Gastroesophageal sphincter (tissue), 4 donors: ENCODE data around the gene JUN. TPM values are rescaled to one million over a fixed set of nuclear protein-coding genes. Genes with fewer than 3 reads are reported as not detected.

Experiments used
- ATAC-seq: fragments of 150-250 bp; one replicate; pipeline ENCODE4 v1.9.1; 2016; ENCODE audit warnings: mild to moderate bottlenecking, moderate library complexity
- H3K27ac ChIP-seq, 4 donors: fragments of 200-600 bp; sonication (generic) in 3 of 4; 1 replicate in 3 of 4; 2 replicates in 1 of 4; pipeline ENCODE4 v1.5.1; 2016 to 2019
- H3K27me3 ChIP-seq: fragments of 200-600 bp; sonication (generic); one replicate; pipeline ENCODE4 v1.5.1; 2019
- H3K36me3 ChIP-seq, 2 donors: fragments of 200-600 bp; sonication (generic); one replicate each; pipeline ENCODE4 v1.5.1; 2019; ENCODE audit warnings: control low read depth in 1 of 2
- H3K4me1 ChIP-seq, 3 donors: fragments of 200-600 bp; sonication (generic); 1 replicate in 2 of 3; 2 replicates in 1 of 3; pipeline ENCODE4 v1.5.1; 2016 to 2019; ENCODE audit warnings: control low read depth in 2 of 3
- H3K4me3 ChIP-seq, 2 donors: fragments of 200-600 bp; sonication (generic); one replicate each; pipeline ENCODE4 v1.5.1; 2019; ENCODE audit warnings: mild to moderate bottlenecking in 1 of 2, moderate library complexity in 1 of 2
- H3K9me3 ChIP-seq, 3 donors: fragments of 200-600 bp; sonication (generic); one replicate each; pipeline ENCODE4 v1.5.1; 2017 to 2019; ENCODE audit warnings: control low read depth in 2 of 3
- CTCF ChIP-seq, 4 experiments: fragments of 200-600 bp in 2 of 4; fragments of 450-650 bp in 2 of 4; sonication (generic) in 1 of 4; IDR thresholded peaks; one replicate each; pipeline ENCODE4 v1.5.1; 2017 to 2019; ENCODE audit warnings: antibody characterized with exemption in 4 of 4, mild to moderate bottlenecking in 2 of 4, moderate library complexity in 2 of 4
- EP300 ChIP-seq: sonication (generic); formaldehyde crosslinking; IDR thresholded peaks from one replicate; pipeline ENCODE4 v1.6.1; 2017; ENCODE audit warnings: antibody characterized with exemption, mild to moderate bottlenecking
- POLR2A ChIP-seq, 2 donors: fragments of 450-650 bp; IDR thresholded peaks; one replicate each; pipeline ENCODE4 v1.6.1; 2017; ENCODE audit warnings: antibody characterized with exemption in 2 of 2, mild to moderate bottlenecking in 2 of 2, moderate library complexity in 1 of 2
- POLR2AphosphoS5 ChIP-seq: sonication (generic); formaldehyde crosslinking; IDR thresholded peaks from one replicate; pipeline ENCODE4 v1.6.1; 2017; ENCODE audit warnings: antibody characterized with exemption
- WGBS, 2 donors: methylation state at CpG; one replicate each; pipeline ENCODE4 v1.1.5; 2018; ENCODE audit warnings: low coverage in 1 of 2; 5-methylcytosine and 5-hydroxymethylcytosine counted together
- total RNA-seq, 4 donors: library from RNA; depleted of rRNA; stranded (reverse); fragments of >200 nt; gene quantifications; one replicate each; pipeline ENCODE4 v1.1.0, GENCODE V29; 2016

Gene JUN
- total RNA-seq, 4 donors from 2014 or later = 102 to 145 (median 105) TPM

DNA sequence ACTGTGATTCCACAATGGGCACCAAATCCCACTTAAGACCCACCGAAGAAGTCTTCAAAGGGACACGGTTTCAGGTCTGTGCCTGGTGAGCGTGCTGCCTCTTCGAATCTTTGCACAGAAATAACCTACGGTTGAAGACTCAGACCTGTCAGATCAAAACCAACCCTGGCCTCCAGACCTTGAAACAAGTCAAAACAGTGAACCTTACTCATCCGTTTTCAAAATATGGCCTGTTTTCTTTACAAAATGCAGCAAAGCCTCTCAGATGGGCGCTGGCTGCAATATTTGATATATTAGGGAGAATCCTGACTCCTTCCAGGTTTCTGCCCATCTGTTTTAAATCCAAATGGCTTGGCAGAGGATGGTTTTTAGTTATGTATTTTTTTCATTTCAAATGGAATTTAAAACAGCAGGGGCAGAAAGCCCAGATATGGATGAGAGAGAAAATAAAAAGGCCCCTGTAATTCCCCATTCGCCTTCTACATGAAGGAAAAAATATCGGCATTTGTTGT, 14.0 kb downstream of the JUN start:
- WGBS, 2 donors = 45 to 76% methylated on average over 4 to 9 of the region's 9 CpGs
- no peak for TF ChIP-seq POLR2A (IDR thresholded peaks at IDR 0.05)
- TF ChIP-seq POLR2AphosphoS5 = no peak
- no peak for TF ChIP-seq CTCF (IDR thresholded peaks at IDR 0.05)
- TF ChIP-seq EP300 = no peak
- no peaks in the 10 kb centered on the region for H3K9me3 ChIP-seq
- no peak overlapping the region for H3K27ac ChIP-seq
- no peak overlapping the region for H3K4me3 ChIP-seq
- no peaks in the 10 kb centered on the region for H3K36me3 ChIP-seq
- peaks cover 0 to 21% (median 11%) of the 10 kb centered on the region in 3 donors for H3K4me1 ChIP-seq
- no peak for ATAC-seq
- H3K27me3 ChIP-seq = no peaks in the 10 kb centered on the region

DNA sequence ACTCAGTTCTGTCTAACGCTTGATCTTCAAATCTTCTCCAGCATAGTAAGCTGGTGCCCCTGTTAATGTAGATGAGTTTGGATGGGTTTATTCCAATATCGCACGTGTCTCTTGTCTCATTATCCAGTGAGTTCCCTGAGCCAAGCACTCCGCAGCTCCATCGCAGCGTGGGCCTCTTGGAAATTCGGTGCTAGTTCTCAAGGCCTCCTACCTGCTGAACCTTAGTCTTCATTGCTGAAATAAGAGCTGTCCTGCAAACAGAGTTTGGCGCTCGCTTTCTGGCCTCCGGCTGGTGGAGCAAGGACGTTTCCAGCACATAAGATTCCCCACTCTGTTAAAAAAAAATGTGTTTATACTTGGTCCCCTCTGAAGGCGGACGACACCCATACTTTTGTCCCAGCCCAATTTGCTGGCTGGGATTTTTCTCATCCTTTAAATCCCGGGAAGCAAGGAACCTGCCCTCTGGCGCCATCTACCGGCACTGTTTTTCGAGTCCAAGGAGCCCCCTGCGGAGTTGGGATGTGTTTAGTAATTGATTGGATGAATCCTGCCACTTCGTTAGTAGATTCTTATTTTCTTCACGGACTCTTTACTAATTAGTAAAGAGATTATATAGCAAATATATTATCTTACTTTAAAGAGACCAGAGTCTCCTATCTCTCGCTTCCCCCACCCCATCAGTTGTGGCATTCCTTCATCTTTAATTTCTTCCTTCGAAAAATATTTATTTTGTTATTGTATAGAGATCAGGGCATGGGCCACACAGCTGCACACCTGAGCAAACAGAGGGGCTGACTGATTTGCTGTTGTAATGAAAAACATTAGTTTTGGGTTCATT, 14.7 kb downstream of the JUN start:
- H3K27ac ChIP-seq = no peak overlapping the region
- no peaks in the 10 kb centered on the region for H3K36me3 ChIP-seq
- peak; percentile 59 for ATAC-seq
- no peaks in the 10 kb centered on the region for H3K27me3 ChIP-seq
- no peak overlapping the region for H3K4me3 ChIP-seq
- H3K9me3 ChIP-seq = no peaks in the 10 kb centered on the region
- WGBS, 2 donors = 35 to 40% methylated on average over 13 to 21 of the region's 22 CpGs
- H3K4me1 ChIP-seq = peaks cover 0 to 19% (median 11%) of the 10 kb centered on the region in 3 donors
- TF ChIP-seq POLR2A (IDR thresholded peaks at IDR 0.05) = no peak
- no peak for TF ChIP-seq EP300
- peak; percentile 71 to 86 (median 78) for TF ChIP-seq CTCF (IDR thresholded peaks at IDR 0.05)
- no peak for TF ChIP-seq POLR2AphosphoS5

GRCh38 chr1:58768191-58768731, 15.6 kb downstream of the JUN start:
- no peak overlapping the region for H3K27ac ChIP-seq
- no peaks in the 10 kb centered on the region for H3K36me3 ChIP-seq
- H3K4me3 ChIP-seq = no peak overlapping the region
- no peak for ATAC-seq
- TF ChIP-seq CTCF (IDR thresholded peaks at IDR 0.05) = no peak
- TF ChIP-seq POLR2AphosphoS5 = peak; percentile 48
- TF ChIP-seq EP300 = no peak
- TF ChIP-seq POLR2A (IDR thresholded peaks at IDR 0.05) = no peak
- H3K27me3 ChIP-seq = no peaks in the 10 kb centered on the region
- H3K9me3 ChIP-seq = no peaks in the 10 kb centered on the region
- peaks cover 0 to 9% (median 4%) of the 10 kb centered on the region in 3 donors for H3K4me1 ChIP-seq
- 81 to 96% methylated on average over 5 of the region's 5 CpGs for WGBS, 2 donors

- no peak overlapping the region for H3K27ac ChIP-seq
- TF ChIP-seq EP300 = no peak
- TF ChIP-seq POLR2AphosphoS5 = no peak
- TF ChIP-seq POLR2A (IDR thresholded peaks at IDR 0.05) = no peak
- no peak for TF ChIP-seq CTCF (IDR thresholded peaks at IDR 0.05)
- WGBS, 2 donors = 100% methylated on average over 1 of the region's 1 CpG
- no peaks in the 10 kb centered on the region for H3K9me3 ChIP-seq
- no peaks in the 10 kb centered on the region for H3K36me3 ChIP-seq
- no peak overlapping the region for H3K4me3 ChIP-seq
- peaks cover 0 to 5% (median 0%) of the 10 kb centered on the region in 3 donors for H3K4me1 ChIP-seq
- ATAC-seq = no peak
- no peaks in the 10 kb centered on the region for H3K27me3 ChIP-seq
Observed at GRCh38 chr1:58767143-58767542, 16.7 kb downstream of the JUN start.
